Measurements from ENCODE around the gene ZNF697.

The ZNF697 gene

DNA sequence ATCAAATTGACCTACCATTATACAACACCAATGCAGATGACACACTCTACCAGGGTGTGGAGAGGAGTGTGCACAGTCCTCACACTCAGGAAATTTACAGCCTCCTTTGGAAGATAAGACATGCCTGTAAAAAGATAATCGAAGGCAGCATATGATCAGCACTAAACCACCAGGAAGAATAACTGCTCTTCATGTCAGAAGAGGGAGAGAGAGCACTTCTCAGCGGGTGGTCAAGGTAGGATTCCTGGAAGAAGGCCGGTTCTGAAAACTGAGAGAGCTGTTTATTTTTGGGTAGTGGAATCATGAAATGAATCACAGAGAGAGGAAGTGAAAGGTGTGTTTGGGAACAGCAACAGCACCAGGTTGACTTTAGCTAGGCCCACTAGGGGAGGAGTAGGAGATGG is 14.0 kb upstream of the ZNF697 start:
- DNase-seq (ENCODE audit: low read depth): no peak

- no peak for DNase-seq (ENCODE audit: low read depth)
Measured at GRCh38 chr1:119660253-119661083, 12.4 kb upstream of the ZNF697 start.

DNA sequence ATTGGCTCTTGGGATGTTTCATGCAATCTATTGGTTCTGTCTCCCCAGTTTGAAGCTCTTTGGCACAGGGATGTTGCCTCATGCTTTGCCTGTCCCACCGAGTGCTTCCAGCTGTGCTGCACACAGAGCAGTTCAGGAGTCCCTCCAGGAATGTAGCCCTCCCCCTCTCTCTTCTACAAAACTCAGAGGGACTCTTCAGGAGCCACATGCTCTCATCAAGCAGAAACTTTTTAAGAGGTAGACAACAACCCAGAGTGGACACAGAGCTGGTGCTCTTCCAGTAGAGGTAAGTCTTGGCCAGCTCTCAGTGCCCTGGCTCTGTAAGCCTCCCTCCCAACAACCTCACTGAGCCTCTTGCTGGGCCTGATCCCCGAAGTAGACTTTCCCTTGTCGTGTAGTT is 11.6 kb upstream of the ZNF697 start:
- no peak for DNase-seq (ENCODE audit: low read depth)

GRCh38 chr1:119656410-119656955 is 8.4 kb upstream of the ZNF697 start:
- no peak for DNase-seq (ENCODE audit: low read depth)

DNA sequence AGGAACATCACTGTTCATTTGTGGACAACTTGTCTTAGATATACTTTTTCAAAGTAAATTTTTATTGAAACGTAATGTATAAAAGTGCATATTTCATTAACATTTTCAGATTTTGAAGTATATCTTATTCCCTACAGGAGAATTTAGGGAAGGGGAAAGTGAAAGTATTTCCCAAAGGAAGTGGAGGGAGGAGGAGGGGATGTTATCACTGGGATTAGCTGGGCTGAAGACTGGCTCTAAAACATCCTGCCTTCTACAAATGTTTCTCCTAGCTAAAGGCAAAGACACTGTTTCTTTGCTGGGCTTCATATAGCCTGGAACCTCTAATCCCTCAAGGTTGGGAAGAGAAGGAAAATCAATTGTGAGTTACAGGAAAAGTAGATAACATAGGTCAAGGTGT is 7.1 kb upstream of the ZNF697 start:
- DNase-seq (ENCODE audit: low read depth): no peak

GRCh38 chr1:119653839-119654170 is 5.7 kb upstream of the ZNF697 start:
- DNase-seq (ENCODE audit: low read depth): peak; percentile 6

DNA sequence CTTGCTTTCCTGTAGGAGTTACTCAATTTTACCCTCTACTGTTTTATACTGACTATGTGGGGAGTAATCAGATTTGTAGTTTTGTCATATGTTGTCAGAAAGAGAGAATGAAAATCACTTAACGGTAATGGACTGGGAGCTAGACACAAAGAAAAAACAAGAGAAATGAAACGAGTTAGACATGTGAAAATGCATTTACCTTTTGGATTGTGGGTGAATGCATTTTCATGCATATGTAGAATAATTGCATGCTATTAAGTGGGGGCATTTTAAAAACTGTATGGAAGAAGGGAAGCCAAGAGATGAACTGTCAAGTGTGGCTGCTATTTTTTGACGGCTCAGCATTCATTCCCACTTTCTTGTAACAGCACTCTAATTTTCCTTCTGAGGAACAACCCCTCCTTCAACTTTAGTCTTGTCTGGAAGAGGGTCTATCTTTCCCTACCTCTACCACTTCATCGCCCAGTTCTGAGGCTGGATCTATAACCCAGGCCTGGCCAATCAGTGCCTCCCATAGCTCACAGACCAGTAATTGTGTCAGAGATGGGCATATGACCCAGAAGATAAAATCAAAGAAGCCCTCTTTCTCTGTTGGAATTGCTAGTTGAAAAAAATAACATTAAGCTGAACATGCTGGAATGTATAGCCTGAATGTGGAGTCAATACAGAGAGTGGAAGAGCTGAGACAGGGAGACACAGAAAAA is 5.2 kb upstream of the ZNF697 start:
- DNase-seq (ENCODE audit: low read depth): no peak

DNA sequence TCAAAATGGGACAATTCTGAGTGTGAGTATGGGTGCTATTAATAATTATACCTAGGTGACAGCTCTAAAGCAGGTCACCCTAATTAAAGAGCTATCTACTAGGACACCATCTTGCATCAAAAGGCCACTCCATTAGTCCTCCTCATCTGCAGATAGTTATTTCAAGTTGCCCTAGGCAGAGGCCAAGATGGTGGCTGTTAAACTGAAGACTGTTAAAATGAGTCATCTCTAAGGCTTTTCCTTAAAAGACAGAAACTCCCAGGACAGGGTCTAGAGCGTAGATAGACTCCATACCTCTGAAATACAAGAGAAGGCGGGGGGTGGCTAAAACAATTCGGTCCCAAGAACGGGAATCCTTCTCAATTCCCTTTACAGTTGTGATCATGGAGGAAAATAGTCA is 4.5 kb upstream of the ZNF697 start:
- no peak for DNase-seq (ENCODE audit: low read depth)

- no peak for DNase-seq (ENCODE audit: low read depth)
Measured at GRCh38 chr1:119651641-119652040, 3.6 kb upstream of the ZNF697 start.

DNA sequence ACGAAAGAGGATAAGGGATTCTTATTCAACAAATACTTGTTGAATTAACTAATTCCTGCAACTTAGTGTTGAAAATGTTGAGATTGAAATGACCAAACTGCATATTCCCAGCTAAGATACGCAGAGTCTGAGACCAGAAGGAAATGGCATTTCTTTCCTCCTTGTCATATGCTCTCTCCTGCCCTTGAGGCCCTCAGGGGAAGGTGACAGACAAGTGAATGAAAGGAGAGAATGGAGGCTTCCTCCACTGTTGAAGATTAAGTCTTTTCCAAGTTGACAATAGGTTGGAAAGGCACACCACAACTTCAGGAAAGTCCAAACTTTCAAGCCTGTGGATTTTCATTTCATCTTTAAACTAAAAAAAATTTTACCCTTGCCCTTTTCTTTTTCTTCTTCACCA is 3.1 kb upstream of the ZNF697 start:
- no peak for DNase-seq (ENCODE audit: low read depth)

- no peak for DNase-seq (ENCODE audit: low read depth)
Measured at GRCh38 chr1:119648620-119649004, 546 bp upstream of the ZNF697 start.

DNA sequence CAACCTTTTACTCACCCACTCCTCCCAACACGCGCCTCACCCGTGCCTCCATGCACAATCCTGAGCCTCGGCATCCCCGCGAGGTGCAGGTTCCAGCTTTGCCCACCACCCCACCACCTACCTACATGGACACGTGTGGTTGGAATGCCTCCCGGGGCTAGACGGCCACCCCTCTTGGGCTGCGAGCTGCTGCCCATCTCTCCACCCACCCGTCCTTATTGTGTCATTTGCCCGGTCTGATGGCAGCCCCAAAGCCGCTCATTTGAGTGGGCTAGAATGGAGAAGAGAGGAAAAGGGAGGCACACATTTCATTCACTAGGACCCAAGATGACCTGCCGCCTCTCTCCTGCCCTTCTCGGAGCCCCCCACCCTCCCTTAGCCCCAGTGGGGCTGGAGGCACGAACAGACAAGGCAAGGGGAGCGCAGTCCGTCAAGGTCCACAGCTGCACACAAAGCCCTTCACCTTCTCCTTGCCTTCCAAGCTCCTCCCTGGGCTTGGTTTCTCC is 785 bp downstream of the ZNF697 start:
- DNase-seq (ENCODE audit: low read depth): no peak

DNA sequence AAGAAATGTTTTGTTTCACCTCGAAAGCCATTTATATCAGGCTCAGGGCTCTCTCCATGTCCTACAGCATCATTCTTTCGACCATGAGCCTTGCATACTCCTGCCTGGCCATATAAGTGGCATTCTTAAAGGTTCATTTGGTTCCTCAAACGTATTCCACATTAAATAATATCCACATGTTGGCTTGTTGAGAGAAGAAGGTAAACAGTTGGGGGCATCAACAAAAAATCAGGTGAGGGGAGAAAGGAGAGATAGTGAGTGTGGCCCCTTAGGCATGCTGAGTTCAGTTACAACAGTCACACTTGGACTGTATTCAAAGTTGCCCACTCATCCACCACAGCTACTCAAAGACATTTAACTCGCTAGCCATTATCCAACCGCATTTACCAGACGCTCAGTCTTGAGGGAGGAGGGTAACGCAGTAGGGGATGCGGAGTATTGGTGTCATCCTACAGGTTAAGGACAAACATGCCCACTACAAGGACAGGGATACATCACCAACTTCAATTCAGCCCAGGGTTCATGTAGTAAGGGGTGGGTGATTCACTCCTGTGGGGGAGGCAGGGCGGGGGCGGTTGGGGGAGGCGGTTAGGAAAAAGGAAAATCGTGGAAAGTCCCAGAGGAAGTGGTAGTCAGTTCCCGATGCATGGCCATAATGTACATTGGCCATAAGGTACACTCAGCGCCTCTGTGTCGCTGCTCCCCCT is 1.4 kb downstream of the ZNF697 start:
- no peak for DNase-seq (ENCODE audit: low read depth)

GRCh38 chr1:119639109-119639508 is 9.0 kb downstream of the ZNF697 start:
- no peak for DNase-seq (ENCODE audit: low read depth)

- no peak for DNase-seq (ENCODE audit: low read depth)
Measured at GRCh38 chr1:119637710-119638109, 10.4 kb downstream of the ZNF697 start.

DNA sequence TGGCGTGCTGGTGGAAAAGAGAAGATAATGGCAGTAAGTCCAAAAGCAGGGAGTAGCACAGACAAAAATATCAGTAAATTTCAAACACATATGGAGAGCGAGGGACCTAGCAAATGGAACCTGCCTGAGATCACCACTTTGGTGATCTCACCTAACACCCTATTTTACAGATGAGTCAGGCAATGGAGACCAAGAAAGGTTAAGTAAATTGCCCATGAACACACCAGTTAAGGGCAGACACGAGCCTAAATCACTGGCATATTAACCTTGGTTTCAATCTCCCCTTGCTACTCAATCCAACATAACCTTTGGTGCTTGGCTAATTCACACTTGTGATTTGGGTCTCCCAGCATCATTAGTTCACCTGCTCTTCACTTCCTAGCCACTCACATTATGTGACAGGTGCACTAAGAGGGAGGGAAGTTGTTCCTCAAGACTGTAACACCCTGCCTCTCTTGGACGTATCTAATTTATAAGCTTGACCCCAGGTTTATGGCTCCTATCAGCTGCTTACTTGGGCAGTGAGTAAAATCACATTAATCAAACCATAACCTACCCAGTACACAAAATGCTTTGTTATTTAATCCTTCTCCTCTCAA is 11.5 kb downstream of the ZNF697 start:
- no peak for DNase-seq (ENCODE audit: low read depth)

DNA sequence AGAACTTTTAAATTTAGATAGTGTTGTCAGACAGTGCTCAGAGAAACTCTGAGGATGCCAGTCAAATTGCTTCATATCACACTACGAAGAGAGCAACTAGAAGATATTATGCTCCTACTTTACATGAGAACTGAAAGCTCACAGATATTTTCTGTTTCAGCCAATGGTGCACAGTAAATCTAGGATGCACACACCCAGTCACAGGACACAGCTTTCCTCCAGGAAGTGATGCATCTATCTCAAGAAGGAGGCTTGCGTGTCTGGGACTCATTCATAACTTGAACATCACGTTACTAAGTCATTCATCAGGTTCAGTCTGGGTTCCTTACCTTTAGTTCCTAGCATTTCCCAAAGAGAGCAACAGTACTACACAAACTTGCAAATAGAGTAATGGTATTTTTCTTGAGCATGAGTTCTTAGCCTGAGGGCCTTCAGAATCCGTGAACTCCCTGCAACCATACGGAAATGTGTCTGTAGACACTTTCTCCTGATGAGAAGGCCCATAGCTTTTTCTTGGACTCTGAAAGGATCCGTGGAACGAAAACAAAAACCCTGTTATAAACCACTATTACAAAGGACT is 12.2 kb downstream of the ZNF697 start:
- DNase-seq (ENCODE audit: low read depth): no peak

GRCh38 chr1:119634016-119634415 is 14.1 kb downstream of the ZNF697 start:
- no peak for DNase-seq (ENCODE audit: low read depth)

DNA sequence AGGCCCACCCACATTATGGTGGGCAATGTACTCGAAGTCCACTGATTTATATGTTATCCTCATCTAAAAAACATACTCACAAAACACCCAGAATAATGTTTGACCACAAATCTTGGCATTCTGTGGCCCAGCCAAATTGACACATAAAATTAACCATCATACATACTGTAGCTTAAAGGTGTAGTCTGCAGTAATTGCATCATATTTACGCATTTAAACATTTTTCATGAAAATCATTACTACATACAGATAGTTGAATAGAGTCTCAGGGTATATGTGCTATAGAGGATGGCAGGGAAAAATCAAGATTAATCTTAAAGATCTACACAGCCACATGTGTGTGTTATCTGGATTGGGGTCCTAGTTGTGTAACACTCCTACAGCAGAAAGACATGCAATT is 14.5 kb downstream of the ZNF697 start:
- no peak for DNase-seq (ENCODE audit: low read depth)

DNA sequence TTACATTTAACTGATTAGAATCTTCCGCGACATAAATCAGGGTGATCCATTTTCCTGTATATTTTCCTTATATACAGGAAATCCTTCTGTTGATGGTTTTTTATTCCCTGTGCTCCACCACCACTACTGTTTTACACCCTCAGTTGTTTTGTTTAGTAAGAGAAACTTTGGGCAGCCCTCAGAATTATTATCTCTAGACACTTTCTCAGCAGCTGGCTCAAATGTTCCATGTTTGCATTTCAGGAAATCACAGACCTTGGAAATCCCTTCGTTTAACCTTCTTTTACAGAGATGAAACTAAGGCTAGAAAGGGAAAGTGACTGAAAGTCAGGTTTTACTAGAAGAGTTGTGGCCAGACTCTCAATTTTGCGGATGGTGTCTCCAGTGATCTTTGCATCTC is 15.2 kb downstream of the ZNF697 start:
- no peak for DNase-seq (ENCODE audit: low read depth)

GRCh38 chr1:119632103-119632490 is 16.0 kb downstream of the ZNF697 start:
- DNase-seq (ENCODE audit: low read depth): no peak

Measured in fibroblast of gingiva (primary cell).